Gastrocnemius medialis (tissue), 4 donors: ENCODE measurements around the gene GMPR2.

ENCODE experiments used
- CTCF ChIP-seq, 5 experiments: fragments of 450-650 bp in 3 of 5; fragments of 200-600 bp in 2 of 5; sonication (generic) in 2 of 5; IDR thresholded peaks in 4 of 5; conservative IDR thresholded peaks in 1 of 5; 1 replicate in 4 of 5; 2 replicates in 1 of 5; pipeline ENCODE4 v1.5.1; 2016 to 2019; ENCODE audit warnings: antibody characterized with exemption in 5 of 5, mild to moderate bottlenecking in 3 of 5, moderate library complexity in 3 of 5
- POLR2A ChIP-seq, 2 donors: fragments of 450-650 bp; IDR thresholded peaks; one replicate each; pipeline ENCODE4 v1.6.1; 2017; ENCODE audit warnings: antibody characterized with exemption in 2 of 2, mild to moderate bottlenecking in 2 of 2, moderate library complexity in 2 of 2

- TF ChIP-seq CTCF (IDR thresholded peaks at IDR 0.05 in 4 of 5, conservative IDR thresholded peaks at IDR 0.05 in 1 of 5) (no peak), POLR2A (IDR thresholded peaks at IDR 0.05) (no peak)
These were observed 25.1 kb upstream of the GMPR2 start for GRCh38 chr14:24207625-24208024.
